ENCODE data around the gene POU2AF1. TPM values are rescaled to one million over a fixed set of nuclear protein-coding genes. Genes with fewer than 3 reads are reported as not detected.
"Not testable (repeated sequence)": the region's sequence is repeated elsewhere in the genome, so short reads cannot be mapped to it uniquely, and the experiment has no call there.

POU2AF1 gene
- total RNA-seq, 1 experiment from 2014 or later: not detected

GRCh38 chr11:111414267-111414931, 35.3 kb upstream of the POU2AF1 start:
- Histone ChIP-seq H3K27me3 (0 out of 2 replicates have a peak, but pooled peaks cover 2% of the 10 kb centered on the region), H3K36me3 (no peaks in the 10 kb centered on the region), H3K9me3 (no peaks in the 10 kb centered on the region), H3K4me3 (no peak overlapping the region)
- DNase-seq: no peak

- H3K4me3 ChIP-seq: no peak overlapping the region
- no peak for DNase-seq
- H3K27me3 ChIP-seq: 0 out of 2 replicates have a peak, but pooled peaks cover 2% of the 10 kb centered on the region
- no peaks in the 10 kb centered on the region for H3K36me3 ChIP-seq
- H3K9me3 ChIP-seq: no peaks in the 10 kb centered on the region
Observed at GRCh38 chr11:111413849-111414248, 34.8 kb upstream of the POU2AF1 start.

GRCh38 chr11:111412293-111412692, 33.2 kb upstream of the POU2AF1 start:
- 0 out of 2 replicates have a peak, but pooled peaks cover 2% of the 10 kb centered on the region for H3K27me3 ChIP-seq
- H3K4me3 ChIP-seq: no peak overlapping the region
- H3K36me3 ChIP-seq: no peaks in the 10 kb centered on the region
- no peak for DNase-seq
- no peaks in the 10 kb centered on the region for H3K9me3 ChIP-seq

- 0 out of 2 replicates have a peak, but pooled peaks cover 2% of the 10 kb centered on the region for H3K27me3 ChIP-seq
- no peak overlapping the region for H3K4me3 ChIP-seq
- H3K36me3 ChIP-seq: no peaks in the 10 kb centered on the region
- H3K9me3 ChIP-seq: no peaks in the 10 kb centered on the region
- DNase-seq: no peak
Observed at GRCh38 chr11:111411456-111411855, 32.4 kb upstream of the POU2AF1 start.

GRCh38 chr11:111410951-111411350, 31.9 kb upstream of the POU2AF1 start:
- Histone ChIP-seq H3K27me3 (0 out of 2 replicates have a peak, but pooled peaks cover 2% of the 10 kb centered on the region), H3K9me3 (no peaks in the 10 kb centered on the region), H3K36me3 (no peaks in the 10 kb centered on the region), H3K4me3 (no peak overlapping the region)
- DNase-seq: no peak

- no peaks in the 10 kb centered on the region for H3K36me3 ChIP-seq
- H3K4me3 ChIP-seq: no peak overlapping the region
- H3K9me3 ChIP-seq: no peaks in the 10 kb centered on the region
- no peak for DNase-seq
- 0 out of 2 replicates have a peak, but pooled peaks cover 2% of the 10 kb centered on the region for H3K27me3 ChIP-seq
Observed at GRCh38 chr11:111409915-111410314, 30.8 kb upstream of the POU2AF1 start.

- peak; percentile 39 for DNase-seq
- Histone ChIP-seq H3K4me3 (no peak overlapping the region), H3K36me3 (no peaks in the 10 kb centered on the region), H3K9me3 (no peaks in the 10 kb centered on the region), H3K27me3 (no peaks in the 10 kb centered on the region)
Observed at GRCh38 chr11:111408789-111409727, 30.0 kb upstream of the POU2AF1 start.

- no peaks in the 10 kb centered on the region for H3K36me3 ChIP-seq
- H3K9me3 ChIP-seq: no peaks in the 10 kb centered on the region
- H3K27me3 ChIP-seq: no peaks in the 10 kb centered on the region
- H3K4me3 ChIP-seq: no peak overlapping the region
- no peak for DNase-seq
Observed at GRCh38 chr11:111407652-111408051, 28.6 kb upstream of the POU2AF1 start.

- Histone ChIP-seq H3K4me3 (no peak overlapping the region), H3K27me3 (no peaks in the 10 kb centered on the region), H3K36me3 (no peaks in the 10 kb centered on the region), H3K9me3 (no peaks in the 10 kb centered on the region)
- peak; percentile 32 for DNase-seq
Observed at GRCh38 chr11:111406589-111406988, 27.5 kb upstream of the POU2AF1 start.

GRCh38 chr11:111406091-111406490, 27.0 kb upstream of the POU2AF1 start:
- DNase-seq: no peak
- Histone ChIP-seq H3K27me3 (no peaks in the 10 kb centered on the region), H3K4me3 (no peak overlapping the region)

GRCh38 chr11:111405551-111405950, 26.5 kb upstream of the POU2AF1 start:
- no peak overlapping the region for H3K4me3 ChIP-seq
- H3K9me3 ChIP-seq: no peaks in the 10 kb centered on the region
- no peak for DNase-seq
- no peaks in the 10 kb centered on the region for H3K36me3 ChIP-seq
- H3K27me3 ChIP-seq: no peaks in the 10 kb centered on the region

More at GRCh38 chr11:111406091-111406490, 27.0 kb upstream of the POU2AF1 start:
- Histone ChIP-seq H3K9me3 (no peaks in the 10 kb centered on the region), H3K36me3 (no peaks in the 10 kb centered on the region)

- H3K4me3 ChIP-seq: no peak overlapping the region
- no peaks in the 10 kb centered on the region for H3K36me3 ChIP-seq
- no peak for DNase-seq
- H3K27me3 ChIP-seq: no peaks in the 10 kb centered on the region
- H3K9me3 ChIP-seq: no peaks in the 10 kb centered on the region
Observed at GRCh38 chr11:111403051-111403726, 24.1 kb upstream of the POU2AF1 start.

- Histone ChIP-seq H3K27me3 (no peaks in the 10 kb centered on the region), H3K9me3 (no peaks in the 10 kb centered on the region), H3K4me3 (no peak overlapping the region), H3K36me3 (no peaks in the 10 kb centered on the region)
- DNase-seq: no peak
Observed at GRCh38 chr11:111402411-111402810, 23.3 kb upstream of the POU2AF1 start.

GRCh38 chr11:111401957-111402356, 22.9 kb upstream of the POU2AF1 start:
- H3K27me3 ChIP-seq, DNase-seq, H3K36me3 ChIP-seq, H3K4me3 ChIP-seq, H3K9me3 ChIP-seq: not testable (repeated sequence)

- Histone ChIP-seq H3K9me3 (no peaks in the 10 kb centered on the region), H3K36me3 (no peaks in the 10 kb centered on the region), H3K27me3 (no peaks in the 10 kb centered on the region)
Observed at GRCh38 chr11:111400595-111400994, 21.5 kb upstream of the POU2AF1 start.

GRCh38 chr11:111399187-111400031, 20.3 kb upstream of the POU2AF1 start:
- H3K36me3 ChIP-seq: no peaks in the 10 kb centered on the region
- no peak for DNase-seq
- H3K9me3 ChIP-seq: no peaks in the 10 kb centered on the region
- no peak overlapping the region for H3K4me3 ChIP-seq
- H3K27me3 ChIP-seq: no peaks in the 10 kb centered on the region

More at GRCh38 chr11:111400595-111400994, 21.5 kb upstream of the POU2AF1 start:
- DNase-seq: no peak
- H3K4me3 ChIP-seq: no peak overlapping the region
